NT2/D1 (cell line): ENCODE results near the gene MSRB3.

Experiments
- SUZ12 ChIP-seq: IDR thresholded peaks from 2 replicates; pipeline ENCODE4 v1.6.1; 2011; ENCODE audit not compliant: insufficient read length, insufficient read depth; ENCODE audit errors: extremely low read depth
- YY1 ChIP-seq: IDR thresholded peaks from 2 replicates; pipeline ENCODE4 v1.6.1; 2011; ENCODE audit not compliant: insufficient read length, insufficient read depth
- ZNF274 ChIP-seq: IDR thresholded peaks from 2 replicates; pipeline ENCODE4 v1.6.1; 2011; ENCODE audit warnings: mild to moderate bottlenecking, low read depth, low read length

- TF ChIP-seq YY1 (no peak), ZNF274 (no peak), SUZ12 (no peak)
Measured at GRCh38 chr12:65292241-65292640, 13.8 kb downstream of the MSRB3 start.
